Right lung (tissue), 5 donors: ENCODE results near the gene CDK6. TPM values are rescaled to one million over a fixed set of nuclear protein-coding genes. Genes with fewer than 3 reads are reported as not detected.
A peak's percentile ranks its signal among the peaks of the same experiment; 100 is the strongest.
"Not testable (repeated sequence)": the region's sequence is repeated elsewhere in the genome, so short reads cannot be mapped to it uniquely, and the experiment has no call there.

Source experiments
- DNase-seq, 2 donors: peaks; one replicate each; pipeline ENCODE4 v3.0.0-alpha.2; 2013
- polyA plus RNA-seq, 5 donors: library from polyadenylated mRNA; unstranded; fragments of 120-200 nt; gene quantifications; one replicate each; pipeline versions ENCODE4 v1.2.1 to v1.2.3, GENCODE V29; 2013; ENCODE audit warnings: inconsistent platforms in 1 of 5, low replicate concordance in 1 of 5; ENCODE audit not compliant: insufficient read length in 5 of 5, insufficient read depth in 1 of 5

Gene CDK6
- polyA plus RNA-seq, 5 donors = 28.4 to 52.5 (median 45.0) TPM

- no peak for DNase-seq
Observed at GRCh38 chr7:92624298-92624996, 211.9 kb downstream of the CDK6 start.

GRCh38 chr7:92623544-92623943, 212.8 kb downstream of the CDK6 start:
- no peak for DNase-seq

GRCh38 chr7:92622685-92623084, 213.7 kb downstream of the CDK6 start:
- DNase-seq = no peak

GRCh38 chr7:92622030-92622429, 214.3 kb downstream of the CDK6 start:
- DNase-seq = no peak

GRCh38 chr7:92621561-92622023, 214.8 kb downstream of the CDK6 start:
- DNase-seq = no peak

GRCh38 chr7:92621026-92621540, 215.3 kb downstream of the CDK6 start:
- DNase-seq = peak; percentile 71 to 79

- DNase-seq = no peak
Observed at GRCh38 chr7:92615861-92616260, 220.5 kb downstream of the CDK6 start.

- DNase-seq = peak; percentile 74 to 82
Observed at GRCh38 chr7:92614660-92615174, 221.7 kb downstream of the CDK6 start.

GRCh38 chr7:92613720-92614119, 222.7 kb downstream of the CDK6 start:
- DNase-seq = no peak

- no peak for DNase-seq
Observed at GRCh38 chr7:92613214-92613613, 223.2 kb downstream of the CDK6 start.

GRCh38 chr7:92612501-92612900, 223.9 kb downstream of the CDK6 start:
- no peak for DNase-seq

GRCh38 chr7:92611735-92612134, 224.6 kb downstream of the CDK6 start:
- no peak for DNase-seq

- DNase-seq = no peak
Observed at GRCh38 chr7:92609921-92610518, 226.4 kb downstream of the CDK6 start.

- DNase-seq = peak in 1 of 2 donors; percentile 35
Observed at GRCh38 chr7:92608380-92609322, 227.7 kb downstream of the CDK6 start.

GRCh38 chr7:92606985-92607384, 229.4 kb downstream of the CDK6 start:
- DNase-seq = no peak

GRCh38 chr7:92604517-92604916, 231.9 kb downstream of the CDK6 start:
- not testable (repeated sequence) for DNase-seq

GRCh38 chr7:92603089-92603445, 233.3 kb downstream of the CDK6 start:
- DNase-seq = no peak

GRCh38 chr7:92602352-92603088, 233.9 kb downstream of the CDK6 start:
- no peak for DNase-seq

- no peak for DNase-seq
Observed at GRCh38 chr7:92598310-92598981, 237.9 kb downstream of the CDK6 start.

GRCh38 chr7:92595281-92595680, 241.1 kb downstream of the CDK6 start:
- no peak for DNase-seq

- no peak for DNase-seq
Observed at GRCh38 chr7:92594746-92595145, 241.6 kb downstream of the CDK6 start.
